ENCODE results near the gene NUMB. TPM values are rescaled to one million over a fixed set of nuclear protein-coding genes. Genes with fewer than 3 reads are reported as not detected.

NUMB gene
- total and polyA plus RNA-seq, 2 of the 4 experiments (the other 2 are of a cell fraction), result 45.9 to 114 TPM

- Histone ChIP-seq H3K4me2 (ENCODE audit: low read depth, low read length) (no peak overlapping the region), H3K4me1 (ENCODE audit: control insufficient read depth, insufficient read depth, low read length) (no peaks in the 10 kb centered on the region), H2BK120ac (ENCODE audit: low read depth, low read length) (no peak overlapping the region), H3K9me1 (ENCODE audit: insufficient read depth, low read length) (no peaks in the 10 kb centered on the region), H3K9ac (ENCODE audit: low read depth, low read length) (no peak overlapping the region), H3K27ac (ENCODE audit: insufficient read depth, low read length) (no peak overlapping the region), H3K4ac (ENCODE audit: low read depth, low read length) (no peak overlapping the region), H4K20me1 (ENCODE audit: insufficient read depth, low read length) (no peaks in the 10 kb centered on the region; the same call in 1 of the 2 replicates), H2BK20ac (ENCODE audit: low read depth, low read length) (no peak overlapping the region), H2BK5ac (ENCODE audit: low read depth, low read length, poor library complexity, severe bottlenecking) (no peak overlapping the region), H4K5ac (ENCODE audit: low read depth, low read length) (no peak overlapping the region), H3K9me3 (ENCODE audit: control insufficient read depth, insufficient read depth, low read length) (no peaks in the 10 kb centered on the region), H3K14ac (replicated peaks; ENCODE audit: low read depth, low read length) (no peak overlapping the region), H2BK15ac (ENCODE audit: low read depth, low read length) (no peak overlapping the region), H3K18ac (ENCODE audit: low read depth, low read length) (no peak overlapping the region), H4K91ac (ENCODE audit: insufficient read depth, low read depth, low read length) (no peak overlapping the region), H3K36me3 (ENCODE audit: control insufficient read depth, insufficient read depth, low read length) (no peaks in the 10 kb centered on the region), H2AFZ (replicated peaks; ENCODE audit: low read length, poor library complexity) (no peak overlapping the region), H3K27me3 (ENCODE audit: control insufficient read depth, insufficient read depth, low read length) (no peaks in the 10 kb centered on the region; the same call in 1 of the 2 replicates), H3K4me3 (ENCODE audit: insufficient read depth, low read depth, low read length) (no peak overlapping the region), H3K79me1 (ENCODE audit: low read depth in 1 of 2, low read length in 2 of 2) (no peaks in the 10 kb centered on the region), H2AK5ac (ENCODE audit: low read depth, low read length) (no peak overlapping the region), H2AK9ac (replicated peaks; ENCODE audit: low read depth, low read length, poor library complexity) (no peak overlapping the region), H3K56ac (ENCODE audit: extremely low read depth, insufficient read depth, low read length) (no peak overlapping the region), H4K8ac (ENCODE audit: low read depth in 2 of 2, low read length in 2 of 2) (no peak overlapping the region), H3K23ac (ENCODE audit: low read depth, low read length) (no peak overlapping the region)
- no CpG with 5 or more reads among the region's 4 CpGs for WGBS, 2 experiments (ENCODE audit: extremely low coverage in 2 of 2, insufficient read length in 1 of 2)
- CTCF ChIA-PET, result no interaction called here
- TF ChIP-seq USF2 (IDR thresholded peaks at IDR 0.05; ENCODE audit: low read depth, low read length), result no peak
- no peak for TF ChIP-seq MAFK (IDR thresholded peaks at IDR 0.05; ENCODE audit: low read depth, low read length)
- no peak for TF ChIP-seq CEBPB (IDR thresholded peaks at IDR 0.05; ENCODE audit: low read depth, low read length)
- no peak for TF ChIP-seq ELK1 (IDR thresholded peaks at IDR 0.05; ENCODE audit: borderline replicate concordance, low read depth, low read length)
- TF ChIP-seq BHLHE40 (IDR thresholded peaks at IDR 0.05; ENCODE audit: low read depth, low read length), result no peak
- no peak for TF ChIP-seq POLR2A (IDR thresholded peaks at IDR 0.05; ENCODE audit: low read depth, low read length)
- no peak for TF ChIP-seq RFX5 (IDR thresholded peaks at IDR 0.05; ENCODE audit: low read depth, low read length)
- no peak for TF ChIP-seq SMC3 (IDR thresholded peaks at IDR 0.05; ENCODE audit: low read depth, low read length)
- TF ChIP-seq NFE2L2 (IDR thresholded peaks at IDR 0.05; ENCODE audit: low read depth, low read length), result no peak
- TF ChIP-seq FOS (IDR thresholded peaks at IDR 0.05; ENCODE audit: low read depth, low read length), result no peak
- TF ChIP-seq CTCF (conservative IDR thresholded peaks at IDR 0.05; ENCODE audit: low read depth, low read length), result no peak
- no peak for TF ChIP-seq CHD1 (IDR thresholded peaks at IDR 0.05; ENCODE audit: low read depth, low read length)
- TF ChIP-seq RCOR1 (IDR thresholded peaks at IDR 0.05; ENCODE audit: insufficient replicate concordance, low read length), result no peak
- no peak for TF ChIP-seq MXI1 (IDR thresholded peaks at IDR 0.05; ENCODE audit: borderline replicate concordance, low read depth, low read length)
- no peak for TF ChIP-seq MAZ (IDR thresholded peaks at IDR 0.05; ENCODE audit: borderline replicate concordance, low read depth, low read length)
- TF ChIP-seq RAD21 (IDR thresholded peaks at IDR 0.05; ENCODE audit: low read length), result no peak
- in situ Hi-C loops (cut with MboI; ENCODE audit: low sequenced_read_pairs) (no loop called here), intact Hi-C loops (cut with micrococcal nuclease) (no loop called here), dilution Hi-C loops (cut with HindIII; ENCODE audit: low sequenced_read_pairs, unreplicated experiment) (no loop called here)
- ATAC-seq (ENCODE audit: low read depth), result no peak
- DNase-seq, result no peak
- POLR2A ChIA-PET (ENCODE audit: unreplicated experiment), result no interaction called here
- BruUV-seq (replicated peaks), result no TSS peak
Observed at GRCh38 chr14:73258076-73258475, 200.3 kb downstream of the NUMB start.

Measured in IMR-90 (cell line).